Left ventricle myocardium inferior (tissue), 1 donor: ENCODE data around the gene DNAL1. TPM values are rescaled to one million over a fixed set of nuclear protein-coding genes. Genes with fewer than 3 reads are reported as not detected.

Experiments
- DNase-seq: peaks from one replicate; pipeline ENCODE4 v3.0.0-alpha.2; 2020
- H3K27ac ChIP-seq: fragments of 200-600 bp; replicated peaks from 2 replicates; pipeline ENCODE4 v1.8.0; 2021
- H3K27me3 ChIP-seq: fragments of 200-600 bp; 2 replicates; pipeline ENCODE4 v1.8.0; 2021; ENCODE audit warnings: low read depth
- H3K36me3 ChIP-seq: fragments of 200-600 bp; 2 replicates; pipeline ENCODE4 v1.8.0; 2021
- H3K4me1 ChIP-seq: fragments of 200-600 bp; 2 replicates; pipeline ENCODE4 v1.8.0; 2021
- H3K4me3 ChIP-seq: fragments of 200-600 bp; 2 replicates; pipeline ENCODE4 v1.8.0; 2021; ENCODE audit warnings: mild to moderate bottlenecking, moderate library complexity
- H3K9me3 ChIP-seq: fragments of 200-600 bp; replicated peaks from 2 replicates; pipeline ENCODE4 v1.8.0; 2021
- intact Hi-C: fragments of 100-400 bp; cut with micrococcal nuclease; formaldehyde crosslinking; loops from one replicate; pipeline ENCODE4 v1.11.0; 2022
- total RNA-seq: library from RNA; stranded (reverse); fragmentation: NEBNext Ultra II Directional; extraction: Animal tissue kit (Norgen Biotek cat#: 25700); gene quantifications from one replicate; pipeline ENCODE4 v1.2.1, GENCODE V29; 2021
- TF ChIP-seq, protein P1 (sequence below): fragments of 200-600 bp; IDR thresholded peaks from 2 replicates; pipeline ENCODE4 v1.8.0; 2021; ENCODE audit warnings: antibody characterized with exemption, mild to moderate bottlenecking, borderline replicate concordance
- donor health status: DM: no; HTN: yes; CAD: no; lungs with severe emphysema.

DNAL1 gene
- total RNA-seq, 1 donor from 2014 or later, result 15.2 TPM

DNA sequence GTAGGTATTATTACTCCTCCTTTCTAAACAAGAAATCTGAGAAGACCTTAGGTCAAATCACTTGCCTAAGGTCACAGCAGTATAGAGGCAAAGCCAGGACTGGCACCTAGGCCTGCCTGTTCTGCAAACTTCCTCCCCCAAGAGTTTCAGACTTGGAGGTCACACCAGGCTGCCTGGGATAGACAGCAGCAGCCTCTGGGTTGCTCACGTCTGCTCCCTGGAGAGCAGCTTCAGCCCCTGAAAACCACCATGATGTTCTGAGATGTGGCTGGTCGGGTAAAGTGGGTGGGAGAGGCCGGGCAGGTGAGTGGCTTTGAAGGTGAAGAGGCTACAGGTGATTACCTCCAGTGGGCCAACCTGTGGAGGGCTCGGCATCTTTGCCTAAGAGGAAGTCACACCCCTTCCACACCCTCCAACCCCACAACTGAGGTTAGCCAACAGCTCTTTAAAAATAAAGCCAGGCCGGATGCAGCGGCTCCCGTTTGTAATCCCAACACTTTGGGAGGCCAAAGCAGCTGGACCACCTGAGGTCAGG, 106.4 kb downstream of the DNAL1 start:
- no peaks in the 10 kb centered on the region for H3K9me3 ChIP-seq
- H3K4me3 ChIP-seq, result no peak overlapping the region
- H3K36me3 ChIP-seq, result no peaks in the 10 kb centered on the region
- intact Hi-C loops, result loop anchor here (5.0 kb wide), 1 partner anchor 36 kb away; no protein-coding TSS in a partner anchor
- TF ChIP-seq, protein P1, sequence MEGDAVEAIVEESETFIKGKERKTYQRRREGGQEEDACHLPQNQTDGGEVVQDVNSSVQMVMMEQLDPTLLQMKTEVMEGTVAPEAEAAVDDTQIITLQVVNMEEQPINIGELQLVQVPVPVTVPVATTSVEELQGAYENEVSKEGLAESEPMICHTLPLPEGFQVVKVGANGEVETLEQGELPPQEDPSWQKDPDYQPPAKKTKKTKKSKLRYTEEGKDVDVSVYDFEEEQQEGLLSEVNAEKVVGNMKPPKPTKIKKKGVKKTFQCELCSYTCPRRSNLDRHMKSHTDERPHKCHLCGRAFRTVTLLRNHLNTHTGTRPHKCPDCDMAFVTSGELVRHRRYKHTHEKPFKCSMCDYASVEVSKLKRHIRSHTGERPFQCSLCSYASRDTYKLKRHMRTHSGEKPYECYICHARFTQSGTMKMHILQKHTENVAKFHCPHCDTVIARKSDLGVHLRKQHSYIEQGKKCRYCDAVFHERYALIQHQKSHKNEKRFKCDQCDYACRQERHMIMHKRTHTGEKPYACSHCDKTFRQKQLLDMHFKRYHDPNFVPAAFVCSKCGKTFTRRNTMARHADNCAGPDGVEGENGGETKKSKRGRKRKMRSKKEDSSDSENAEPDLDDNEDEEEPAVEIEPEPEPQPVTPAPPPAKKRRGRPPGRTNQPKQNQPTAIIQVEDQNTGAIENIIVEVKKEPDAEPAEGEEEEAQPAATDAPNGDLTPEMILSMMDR, result no peak
- DNase-seq, result no peak
- H3K27ac ChIP-seq, result peak overlapping the region; percentile 100
- no peaks in the 10 kb centered on the region for H3K27me3 ChIP-seq
- peaks cover 100% of the 10 kb centered on the region for H3K4me1 ChIP-seq

DNA sequence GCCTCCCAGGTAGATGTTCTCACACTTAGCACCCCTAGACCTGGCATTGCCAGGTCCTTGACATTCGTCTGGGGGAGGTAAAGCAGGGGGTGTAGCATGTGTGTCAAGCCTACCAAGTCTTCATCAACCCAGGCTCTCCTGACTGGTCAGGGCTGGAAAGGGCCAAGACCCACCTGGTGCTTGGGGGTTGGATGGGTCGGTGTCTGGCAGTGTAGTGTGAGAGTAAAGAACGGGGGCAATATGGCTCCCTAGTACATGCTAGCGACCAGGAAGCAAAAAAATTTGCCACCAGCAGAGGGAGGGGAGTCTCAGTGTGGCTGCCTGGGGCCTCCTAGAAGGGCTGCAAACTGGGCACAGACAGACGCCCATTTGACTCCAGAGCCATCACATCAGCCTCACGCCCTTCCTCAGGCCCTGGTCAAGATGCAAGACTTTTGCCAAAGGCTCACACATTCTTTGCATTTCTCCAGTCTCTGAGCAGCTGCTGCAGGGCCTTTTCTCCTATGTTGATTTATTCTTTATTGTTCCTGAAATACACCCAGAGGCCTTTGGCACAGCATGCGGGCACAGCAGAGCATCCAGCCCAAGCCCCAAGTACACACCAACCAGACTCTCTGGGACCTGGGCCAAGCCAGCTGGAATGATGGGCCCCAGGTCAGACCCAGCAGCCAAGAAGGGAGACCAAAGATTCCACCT, 107.7 kb downstream of the DNAL1 start:
- TF ChIP-seq, protein P1, result no peak
- peak; percentile 81 for DNase-seq
- H3K4me3 ChIP-seq, result peak overlapping the region; percentile 51
- no peaks in the 10 kb centered on the region for H3K36me3 ChIP-seq
- H3K4me1 ChIP-seq, result peaks cover 100% of the 10 kb centered on the region
- H3K9me3 ChIP-seq, result no peaks in the 10 kb centered on the region
- H3K27ac ChIP-seq, result peak overlapping the region; percentile 100
- H3K27me3 ChIP-seq, result no peaks in the 10 kb centered on the region
- intact Hi-C loops, result loop anchor here (5.0 kb wide), 1 partner anchor 35 kb away; no protein-coding TSS in a partner anchor

Other genes with a start within 250 kb of the DNAL1 start
- gene NUMB, start 186.4 kb upstream of the DNAL1 start, total RNA-seq, result 32.1 TPM
- gene RIOX1, start 154.1 kb upstream of the DNAL1 start, total RNA-seq, result 8.1 TPM
- 20.3 TPM for gene ACOT1, start 107.8 kb upstream of the DNAL1 start, total RNA-seq
- 0.38 TPM for gene HEATR4, start 86.0 kb upstream of the DNAL1 start, total RNA-seq
- 191 TPM for gene ACOT2, start 75.8 kb upstream of the DNAL1 start, total RNA-seq
- gene ACOT4, start 53.1 kb upstream of the DNAL1 start, total RNA-seq, result 0.77 TPM
- gene ACOT6, start 32.5 kb upstream of the DNAL1 start, total RNA-seq, result not detected
- 19.2 TPM for gene PNMA1, start 69.4 kb downstream of the DNAL1 start, total RNA-seq
- 37.4 TPM for gene PTGR2, start 206.8 kb downstream of the DNAL1 start, total RNA-seq
- 16.5 TPM for gene ZNF410, start 241.9 kb downstream of the DNAL1 start, total RNA-seq